NCI-H345 (cell line): ENCODE measurements around the gene UAP1L1.
"Not testable (repeated sequence)": the region's sequence is repeated elsewhere in the genome, so short reads cannot be mapped to it uniquely, and the experiment has no call there.

ENCODE experiments used
- DNase-seq: peaks from one replicate; lab custom pipeline; 2025; lab: John Stamatoyannopoulos, UW

Gene UAP1L1

GRCh38 chr9:137056739-137057415, 20.4 kb upstream of the UAP1L1 start:
- peak; percentile 82 for DNase-seq

- DNase-seq, result peak; percentile 88
Observed at GRCh38 chr9:137057545-137057944, 19.8 kb upstream of the UAP1L1 start.

GRCh38 chr9:137058521-137059234, 18.6 kb upstream of the UAP1L1 start:
- peak; percentile 56 for DNase-seq

GRCh38 chr9:137062384-137062783, 14.9 kb upstream of the UAP1L1 start:
- DNase-seq, result no peak

GRCh38 chr9:137062798-137063197, 14.5 kb upstream of the UAP1L1 start:
- DNase-seq, result not testable (repeated sequence)

- no peak for DNase-seq
Observed at GRCh38 chr9:137063311-137064026, 13.8 kb upstream of the UAP1L1 start.

GRCh38 chr9:137064027-137064879, 13.1 kb upstream of the UAP1L1 start:
- DNase-seq, result peak; percentile 56

GRCh38 chr9:137064880-137065164, 12.5 kb upstream of the UAP1L1 start:
- DNase-seq, result no peak

- DNase-seq, result no peak
Observed at GRCh38 chr9:137065336-137065967, 11.9 kb upstream of the UAP1L1 start.

GRCh38 chr9:137066096-137066861, 11.0 kb upstream of the UAP1L1 start:
- DNase-seq, result no peak

GRCh38 chr9:137067860-137068538, 9.3 kb upstream of the UAP1L1 start:
- peak; percentile 86 for DNase-seq

- DNase-seq, result no peak
Observed at GRCh38 chr9:137068539-137069507, 8.5 kb upstream of the UAP1L1 start.

GRCh38 chr9:137069508-137070091, 7.7 kb upstream of the UAP1L1 start:
- DNase-seq, result no peak

- peak; percentile 92 for DNase-seq
Observed at GRCh38 chr9:137070201-137070905, 7.0 kb upstream of the UAP1L1 start, which contains the start of gene SAPCD2. TSS of gene SAPCD2 (minus strand) at chr9:137070557. CDS start at chr9:137070460, 97 bp downstream.

- DNase-seq, result peak; percentile 62
Observed at GRCh38 chr9:137070906-137071275, 6.4 kb upstream of the UAP1L1 start.

GRCh38 chr9:137071282-137071681, 6.0 kb upstream of the UAP1L1 start:
- DNase-seq, result no peak

GRCh38 chr9:137073992-137074399, 3.3 kb upstream of the UAP1L1 start:
- no peak for DNase-seq

- DNase-seq, result no peak
Observed at GRCh38 chr9:137074657-137075274, 2.6 kb upstream of the UAP1L1 start.
